Globus pallidus (tissue), 1 donor: ENCODE data around the gene MAGEF1.

Experiments used
- DNase-seq: peaks from one replicate; pipeline ENCODE4 v3.0.0-alpha.2; 2015; ENCODE audit warnings: low spot score

The MAGEF1 gene

GRCh38 chr3:184669578-184669977, 42.3 kb downstream of the MAGEF1 start:
- no peak for DNase-seq

- no peak for DNase-seq
Observed at GRCh38 chr3:184666442-184666841, 45.4 kb downstream of the MAGEF1 start.

GRCh38 chr3:184665101-184665500, 46.8 kb downstream of the MAGEF1 start:
- no peak for DNase-seq

GRCh38 chr3:184663756-184664155, 48.1 kb downstream of the MAGEF1 start:
- DNase-seq = no peak

DNA sequence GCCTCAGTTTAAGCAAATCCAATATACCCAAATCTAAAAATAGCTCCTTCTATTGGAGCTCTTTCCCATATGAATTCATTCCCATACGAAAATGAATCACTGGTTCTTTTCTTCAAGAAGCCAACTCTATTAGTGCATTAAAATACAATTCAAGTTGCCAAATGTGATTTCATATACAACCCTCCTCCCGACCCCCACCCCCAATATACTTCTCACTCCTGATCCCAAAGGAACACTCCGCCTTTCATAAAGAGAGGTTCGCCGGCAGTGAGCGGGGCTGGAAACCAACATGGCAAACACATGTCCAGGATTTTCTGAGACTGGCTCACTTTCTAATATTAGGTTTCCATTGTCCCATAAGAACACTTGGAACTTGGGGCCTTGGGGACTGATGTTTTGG, 48.5 kb downstream of the MAGEF1 start:
- no peak for DNase-seq

DNA sequence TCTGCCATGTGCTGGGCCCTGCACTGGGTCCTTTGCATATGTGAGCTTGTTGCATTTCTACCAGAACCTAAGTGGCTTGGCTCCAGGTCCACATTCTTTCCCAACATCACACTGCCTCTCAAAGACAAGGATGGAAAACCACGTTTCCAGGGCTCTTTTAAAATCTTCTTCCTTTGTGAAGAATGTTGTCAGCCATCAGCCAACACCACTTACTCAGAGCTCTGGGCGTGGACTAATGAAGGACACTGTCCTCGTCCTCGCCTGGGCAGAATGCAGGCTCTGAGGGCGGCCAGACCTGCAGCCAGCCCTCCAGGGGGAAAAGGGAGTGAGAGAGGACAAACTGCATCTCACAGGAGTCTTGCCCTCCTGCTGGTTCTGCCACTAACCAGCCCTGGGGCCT, 49.7 kb downstream of the MAGEF1 start:
- DNase-seq = no peak

- no peak for DNase-seq
Observed at GRCh38 chr3:184660931-184661330, 50.9 kb downstream of the MAGEF1 start.
